Stimulated activated naive B cell treated with anti-CD40 and anti-IgM and Interleukin-4, amounts not matched to agents 10 μg/mL and 1 μg/mL and 100 μg/mL, for 72 hours (primary cell): Measurements from ENCODE around the gene DDX51.

Experiments used
- ATAC-seq, 2 donors: fragments of 150-1000 bp; cut with Tn5 transposase; replicated peaks; 2 replicates each; pipeline ENCODE4 v1.10.0; 2021; ENCODE audit warnings: moderate library complexity in 1 of 2
- DNase-seq: peaks from one replicate; pipeline ENCODE4 v3.0.0; 2021
- H3K27ac Mint-ChIP-seq: one replicate; pipeline ENCODE4 v1.8.0; 2022; ENCODE audit warnings: mild to moderate bottlenecking, mixed read lengths
- H3K27me3 Mint-ChIP-seq, 2 donors: one replicate each; pipeline ENCODE4 v1.8.0; 2022; ENCODE audit warnings: mixed read lengths in 2 of 2
- H3K36me3 Mint-ChIP-seq, 2 donors: one replicate each; pipeline ENCODE4 v1.8.0; 2022; ENCODE audit warnings: mixed read lengths in 2 of 2, mild to moderate bottlenecking in 1 of 2
- H3K4me1 Mint-ChIP-seq, 2 donors: one replicate each; pipeline ENCODE4 v1.8.0; 2022; ENCODE audit warnings: mixed read lengths in 2 of 2, mild to moderate bottlenecking in 1 of 2
- H3K4me3 Mint-ChIP-seq, 2 donors: one replicate each; pipeline ENCODE4 v1.8.0; 2022; ENCODE audit warnings: mild to moderate bottlenecking in 2 of 2, mixed read lengths in 2 of 2, moderate library complexity in 1 of 2
- H3K9me3 Mint-ChIP-seq, 2 donors: one replicate each; pipeline ENCODE4 v1.8.0; 2022; ENCODE audit warnings: mixed read lengths in 2 of 2, mild to moderate bottlenecking in 1 of 2

Gene DDX51

GRCh38 chr12:132158677-132159554 lies 14.8 kb upstream of the DDX51 start:
- H3K9me3 Mint-ChIP-seq: no peaks in the 10 kb centered on the region
- DNase-seq: no peak
- H3K4me3 Mint-ChIP-seq: no peak overlapping the region
- peaks cover 0 to under 1% of the 10 kb centered on the region in 2 donors for H3K27me3 Mint-ChIP-seq
- peaks cover 8 to 12% of the 10 kb centered on the region in 2 donors for H3K36me3 Mint-ChIP-seq
- ATAC-seq: no peak
- H3K4me1 Mint-ChIP-seq: peaks cover 6 to 12% of the 10 kb centered on the region in 2 donors
- H3K27ac Mint-ChIP-seq: no peak overlapping the region

GRCh38 chr12:132157733-132158409 lies 13.8 kb upstream of the DDX51 start:
- DNase-seq: no peak
- Mint-ChIP-seq H3K4me1 (peaks cover 5 to 13% of the 10 kb centered on the region in 2 donors), H3K27ac (no peak overlapping the region), H3K4me3 (no peak overlapping the region), H3K27me3 (no peaks in the 10 kb centered on the region), H3K36me3 (peaks cover 8 to 12% of the 10 kb centered on the region in 2 donors), H3K9me3 (no peaks in the 10 kb centered on the region)
- no peak for ATAC-seq

GRCh38 chr12:132156573-132157325 lies 12.6 kb upstream of the DDX51 start:
- Mint-ChIP-seq H3K36me3 (peaks cover 4 to 6% of the 10 kb centered on the region in 2 donors), H3K27me3 (no peaks in the 10 kb centered on the region), H3K27ac (no peak overlapping the region), H3K9me3 (no peaks in the 10 kb centered on the region), H3K4me1 (peaks cover 5 to 13% of the 10 kb centered on the region in 2 donors), H3K4me3 (no peak overlapping the region)
- ATAC-seq (no peak), DNase-seq (no peak)

GRCh38 chr12:132155771-132156572 lies 11.9 kb upstream of the DDX51 start:
- no peak overlapping the region for H3K4me3 Mint-ChIP-seq
- H3K27ac Mint-ChIP-seq: no peak overlapping the region
- DNase-seq (no peak), ATAC-seq (no peak)
- H3K27me3 Mint-ChIP-seq: no peaks in the 10 kb centered on the region
- peaks cover 5 to 13% of the 10 kb centered on the region in 2 donors for H3K4me1 Mint-ChIP-seq
- H3K9me3 Mint-ChIP-seq: no peaks in the 10 kb centered on the region
- H3K36me3 Mint-ChIP-seq: peaks cover 4 to 9% of the 10 kb centered on the region in 2 donors

GRCh38 chr12:132154941-132155770 lies 11.0 kb upstream of the DDX51 start:
- Mint-ChIP-seq H3K4me1 (peaks cover 5 to 13% of the 10 kb centered on the region in 2 donors), H3K9me3 (no peaks in the 10 kb centered on the region), H3K27me3 (no peaks in the 10 kb centered on the region), H3K27ac (no peak overlapping the region), H3K36me3 (peaks cover 5 to 12% of the 10 kb centered on the region in 2 donors), H3K4me3 (no peak overlapping the region)
- ATAC-seq: no peak
- no peak for DNase-seq

- peak; percentile 29 to 49 for ATAC-seq
- Mint-ChIP-seq H3K36me3 (peaks cover 2 to 8% of the 10 kb centered on the region in 2 donors), H3K4me3 (peak overlapping the region in 1 of 2 donors; percentile 14), H3K4me1 (peaks cover 4 to 13% of the 10 kb centered on the region in 2 donors), H3K9me3 (no peaks in the 10 kb centered on the region), H3K27me3 (no peaks in the 10 kb centered on the region), H3K27ac (peak overlapping the region; percentile 47)
- no peak for DNase-seq
Measured at GRCh38 chr12:132154341-132154761, 10.2 kb upstream of the DDX51 start.

GRCh38 chr12:132153501-132154340 lies 9.6 kb upstream of the DDX51 start:
- no peaks in the 10 kb centered on the region for H3K9me3 Mint-ChIP-seq
- H3K27ac Mint-ChIP-seq: peak overlapping the region; percentile 47
- no peaks in the 10 kb centered on the region for H3K27me3 Mint-ChIP-seq
- H3K36me3 Mint-ChIP-seq: peaks cover 3 to 8% of the 10 kb centered on the region in 2 donors
- peak; percentile 97 for ATAC-seq
- peak overlapping the region in 1 of 2 donors; percentile 14 for H3K4me3 Mint-ChIP-seq
- peak; percentile 55 for DNase-seq
- H3K4me1 Mint-ChIP-seq: peaks cover 4 to 13% of the 10 kb centered on the region in 2 donors

GRCh38 chr12:132152953-132153352 lies 8.8 kb upstream of the DDX51 start:
- Mint-ChIP-seq H3K27me3 (no peaks in the 10 kb centered on the region), H3K27ac (no peak overlapping the region), H3K4me3 (no peak overlapping the region)

GRCh38 chr12:132152411-132152821 lies 8.3 kb upstream of the DDX51 start:
- no peaks in the 10 kb centered on the region for H3K9me3 Mint-ChIP-seq
- peaks cover 6 to 12% of the 10 kb centered on the region in 2 donors for H3K36me3 Mint-ChIP-seq
- no peak for DNase-seq
- no peak for ATAC-seq
- H3K27ac Mint-ChIP-seq: no peak overlapping the region
- peaks cover 4 to 13% of the 10 kb centered on the region in 2 donors for H3K4me1 Mint-ChIP-seq
- no peak overlapping the region for H3K4me3 Mint-ChIP-seq
- H3K27me3 Mint-ChIP-seq: no peaks in the 10 kb centered on the region

More at GRCh38 chr12:132152953-132153352, 8.8 kb upstream of the DDX51 start:
- DNase-seq: no peak
- no peak for ATAC-seq
- H3K36me3 Mint-ChIP-seq: peaks cover 6 to 12% of the 10 kb centered on the region in 2 donors
- H3K4me1 Mint-ChIP-seq: peaks cover 4 to 13% of the 10 kb centered on the region in 2 donors
- no peaks in the 10 kb centered on the region for H3K9me3 Mint-ChIP-seq

- peaks cover 6 to 12% of the 10 kb centered on the region in 2 donors for H3K36me3 Mint-ChIP-seq
- ATAC-seq: no peak
- no peak for DNase-seq
- H3K4me1 Mint-ChIP-seq: peaks cover 4 to 15% of the 10 kb centered on the region in 2 donors
- H3K9me3 Mint-ChIP-seq: no peaks in the 10 kb centered on the region
- no peak overlapping the region for H3K4me3 Mint-ChIP-seq
- no peaks in the 10 kb centered on the region for H3K27me3 Mint-ChIP-seq
- H3K27ac Mint-ChIP-seq: no peak overlapping the region
Measured at GRCh38 chr12:132151766-132152410, 7.8 kb upstream of the DDX51 start.

GRCh38 chr12:132151145-132151765 lies 7.1 kb upstream of the DDX51 start:
- Mint-ChIP-seq H3K9me3 (no peaks in the 10 kb centered on the region), H3K36me3 (peaks cover 6 to 16% of the 10 kb centered on the region in 2 donors), H3K4me1 (peaks cover 6 to 22% of the 10 kb centered on the region in 2 donors), H3K27ac (no peak overlapping the region), H3K27me3 (no peaks in the 10 kb centered on the region), H3K4me3 (no peak overlapping the region)
- ATAC-seq (no peak), DNase-seq (no peak)
